Adrenal gland (tissue), 12 donors: ENCODE results near the gene EGFLAM. TPM values are rescaled to one million over a fixed set of nuclear protein-coding genes. Genes with fewer than 3 reads are reported as not detected.

Experiments
- DNase-seq, 7 donors: peaks; one replicate each; pipeline ENCODE4 v3.0.0-alpha.2; 2019 to 2020
- H3K27ac ChIP-seq, 5 donors: fragments of 200-600 bp; sonication (generic) in 4 of 5; 1 replicate in 3 of 5; 2 replicates in 2 of 5; pipeline versions ENCODE4 v1.5.1 to v1.8.0; 2016 to 2020; ENCODE audit warnings: mild to moderate bottlenecking in 1 of 5
- H3K27me3 ChIP-seq: fragments of 200-600 bp; 2 replicates; pipeline ENCODE4 v1.8.0; 2021
- H3K36me3 ChIP-seq, 2 donors: fragments of 200-600 bp; replicated peaks in 1 of 2; 1 replicate in 1 of 2; 2 replicates in 1 of 2; pipeline versions ENCODE4 v1.5.1 to v1.8.0; 2018 to 2022
- H3K4me1 ChIP-seq, 2 donors: fragments of 200-600 bp; replicated peaks in 1 of 2; 1 replicate in 1 of 2; 2 replicates in 1 of 2; pipeline versions ENCODE4 v1.5.1 to v1.8.0; 2018 to 2021
- H3K4me3 ChIP-seq, 4 donors: fragments of 200-600 bp; sonication (generic) in 3 of 4; one replicate each; pipeline ENCODE4 v1.5.1; 2016 to 2018
- H3K9me3 ChIP-seq, 3 donors: fragments of 200-600 bp; sonication (generic) in 1 of 3; replicated peaks in 1 of 3; 1 replicate in 2 of 3; 2 replicates in 1 of 3; pipeline versions ENCODE4 v1.5.1 to v1.8.0; 2016 to 2021
- CTCF ChIP-seq, 6 experiments: fragments of 450-650 bp in 4 of 6; fragments of 200-600 bp in 2 of 6; sonication (generic) in 1 of 6; IDR thresholded peaks; 1 replicate in 5 of 6; 2 replicates in 1 of 6; pipeline versions ENCODE4 v1.5.1 to v1.8.0; 2016 to 2021; ENCODE audit warnings: antibody characterized with exemption in 6 of 6, mild to moderate bottlenecking in 2 of 6, moderate library complexity in 1 of 6
- POLR2A ChIP-seq, 2 donors: fragments of 450-650 bp; IDR thresholded peaks; one replicate each; pipeline ENCODE4 v1.6.1; 2017; ENCODE audit warnings: antibody characterized with exemption in 2 of 2, mild to moderate bottlenecking in 2 of 2, moderate library complexity in 1 of 2
- WGBS, 4 donors: extraction: QIAGEN DNeasy Blood & Tissue Kit in 2 of 4; methylation state at CpG; one replicate each; pipeline versions ENCODE4 v1.1.5 to v1.1.7; 2013 to 2017; 5-methylcytosine and 5-hydroxymethylcytosine counted together
- intact Hi-C, 2 donors: fragments of 100-400 bp; cut with DNase I; formaldehyde crosslinking; loops; one replicate each; pipeline versions ENCODE4 v1.14.1 to v1.15.0; 2022 to 2023
- polyA plus RNA-seq, 3 donors: library from polyadenylated mRNA; stranded (reverse); fragments of 200-250 nt in 2 of 3; fragments of 350-450 nt in 1 of 3; fragmentation: Illumina TruSeq in 1 of 3; extraction: RNeasy Lipid Tissue Mini Kit (QIAGEN cat#74804) in 1 of 3; gene quantifications; one replicate each; pipeline ENCODE4 v1.2.3, GENCODE V29; 2013 to 2014
- total RNA-seq, 9 donors: library from RNA; depleted of rRNA in 4 of 9; stranded (reverse); fragments of >200 nt in 4 of 9; fragments of 120-200 nt in 1 of 9; fragmentation: NEBNext Ultra II Directional in 1 of 9; extraction: Animal tissue kit (Norgen Biotek cat#: 25700) in 1 of 9; gene quantifications; one replicate each; pipeline versions ENCODE4 v1.1.0 to v1.2.4, GENCODE V29; 2013 to 2023
- donor health status: healthy with polysubstance abuse.
- donor health status: Bipolar disorder and iron deficiency.
- donor health status: DM: yes; HTN: yes; CAD: no.
- donor health status: DM: no; HTN: no; CAD: no.
- donor health status: DM: no; HTN: no; CAD: no.
- donor health status: DM: yes; HTN: yes; CAD: no.

Gene EGFLAM
- total and polyA plus RNA-seq, 12 donors = 4.4 to 29.0 (median 16.1) TPM

- no peaks in the 10 kb centered on the region for H3K36me3 ChIP-seq
- H3K9me3 ChIP-seq = no peaks in the 10 kb centered on the region
- no peaks in the 10 kb centered on the region for H3K27me3 ChIP-seq
- TF ChIP-seq CTCF (IDR thresholded peaks at IDR 0.05) = no peak
- no peak for TF ChIP-seq POLR2A (IDR thresholded peaks at IDR 0.05)
- intact Hi-C loops = no loop called here
- H3K27ac ChIP-seq = no peak overlapping the region
- H3K4me3 ChIP-seq = no peak overlapping the region
- WGBS, 4 donors = 88 to 91% (median 89%) methylated on average over 7 of the region's 7 CpGs
- DNase-seq = no peak
- H3K4me1 ChIP-seq = peaks cover 0 to 17% of the 10 kb centered on the region in 2 donors
These were observed 176.8 kb downstream of the EGFLAM start for GRCh38 chr5:38434966-38435705.

GRCh38 chr5:38438757-38439156 lies 180.4 kb downstream of the EGFLAM start:
- TF ChIP-seq CTCF (IDR thresholded peaks at IDR 0.05) (no peak), POLR2A (IDR thresholded peaks at IDR 0.05) (no peak)
- no peaks in the 10 kb centered on the region for H3K9me3 ChIP-seq
- no peaks in the 10 kb centered on the region for H3K36me3 ChIP-seq
- H3K27me3 ChIP-seq = no peaks in the 10 kb centered on the region
- H3K4me1 ChIP-seq = peaks cover 0 to 9% of the 10 kb centered on the region in 2 donors
- no peak overlapping the region for H3K4me3 ChIP-seq
- no peak overlapping the region for H3K27ac ChIP-seq
- WGBS, 4 donors = 72 to 96% (median 80%) methylated on average over 1 of the region's 1 CpG
- intact Hi-C loops = no loop called here
- no peak for DNase-seq

- TF ChIP-seq POLR2A (IDR thresholded peaks at IDR 0.05) = no peak
- peak; percentile 92 to 97 (median 96) for TF ChIP-seq CTCF (IDR thresholded peaks at IDR 0.05)
- no peak overlapping the region for H3K4me3 ChIP-seq
- H3K27me3 ChIP-seq = no peaks in the 10 kb centered on the region
- intact Hi-C loops = loop anchor here (5.0 to 10.0 kb wide), 5 partner anchors 116 to 483 kb away; partner anchors contain the start of gene LIFR (in 1 of the 2)
- H3K27ac ChIP-seq = no peak overlapping the region
- 21 to 26% (median 22%) methylated on average over 7 to 9 of the region's 9 CpGs for WGBS, 4 donors
- H3K36me3 ChIP-seq = no peaks in the 10 kb centered on the region
- peak; percentile 86 to 97 (median 90) for DNase-seq
- H3K4me1 ChIP-seq = no peaks in the 10 kb centered on the region
- H3K9me3 ChIP-seq = no peaks in the 10 kb centered on the region
These were observed 183.3 kb downstream of the EGFLAM start for GRCh38 chr5:38441453-38442246.

- Histone ChIP-seq H3K27ac (no peak overlapping the region), H3K27me3 (no peaks in the 10 kb centered on the region), H3K36me3 (no peaks in the 10 kb centered on the region), H3K9me3 (no peaks in the 10 kb centered on the region), H3K4me1 (no peaks in the 10 kb centered on the region), H3K4me3 (no peak overlapping the region)
- intact Hi-C loops = loop anchor here (5.0 to 10.0 kb wide), 5 partner anchors 115 to 483 kb away; partner anchors contain the start of gene LIFR (in 1 of the 2)
- 69 to 86% (median 79%) methylated on average over 2 of the region's 2 CpGs for WGBS, 4 donors
- no peak for DNase-seq
- TF ChIP-seq POLR2A (IDR thresholded peaks at IDR 0.05) = no peak
- no peak for TF ChIP-seq CTCF (IDR thresholded peaks at IDR 0.05)
These were observed 183.9 kb downstream of the EGFLAM start for GRCh38 chr5:38442247-38442573.
